Uterus (tissue), 4 donors: ENCODE data around the gene SCN3B. TPM values are rescaled to one million over a fixed set of nuclear protein-coding genes. Genes with fewer than 3 reads are reported as not detected.

Experiments
- DNase-seq, 2 donors: peaks; one replicate each; pipeline ENCODE4 v3.0.0-alpha.2; 2019 to 2020
- H3K27ac ChIP-seq, 2 donors: fragments of 200-600 bp; sonication (generic); 1 replicate in 1 of 2; 2 replicates in 1 of 2; pipeline ENCODE4 v1.5.1; 2016 to 2018
- H3K27me3 ChIP-seq, 2 donors: fragments of 200-600 bp; sonication (generic); one replicate each; pipeline ENCODE4 v1.5.1; 2018 to 2019; ENCODE audit warnings: control low read depth in 1 of 2
- H3K36me3 ChIP-seq, 2 donors: fragments of 200-600 bp; sonication (generic); one replicate each; pipeline ENCODE4 v1.5.1; 2019; ENCODE audit warnings: control low read depth in 1 of 2
- H3K4me1 ChIP-seq, 2 donors: fragments of 200-600 bp; sonication (generic); one replicate each; pipeline ENCODE4 v1.5.1; 2018 to 2019; ENCODE audit warnings: control low read depth in 1 of 2
- H3K4me3 ChIP-seq, 2 donors: fragments of 200-600 bp; sonication (generic); 1 replicate in 1 of 2; 2 replicates in 1 of 2; pipeline ENCODE4 v1.5.1; 2018 to 2019; ENCODE audit warnings: mild to moderate bottlenecking in 1 of 2
- H3K9me3 ChIP-seq, 2 donors: fragments of 200-600 bp; sonication (generic); one replicate each; pipeline ENCODE4 v1.5.1; 2019; ENCODE audit warnings: control low read depth in 1 of 2
- CTCF ChIP-seq, 4 experiments: fragments of 200-600 bp in 2 of 4; fragments of 450-650 bp in 2 of 4; sonication (generic) in 2 of 4; IDR thresholded peaks; one replicate each; pipeline ENCODE4 v1.5.1; 2016 to 2019; ENCODE audit warnings: antibody characterized with exemption in 4 of 4, mild to moderate bottlenecking in 2 of 4, moderate library complexity in 1 of 4
- POLR2A ChIP-seq, 2 donors: fragments of 450-650 bp; IDR thresholded peaks; one replicate each; pipeline ENCODE4 v1.6.1; 2016; ENCODE audit warnings: antibody characterized with exemption in 2 of 2, mild to moderate bottlenecking in 1 of 2, moderate library complexity in 1 of 2
- intact Hi-C: fragments of 100-400 bp; cut with DNase I; formaldehyde crosslinking; loops from one replicate; pipeline ENCODE4 v1.15.1; 2023; ENCODE audit warnings: low total_unique reads
- total RNA-seq, 4 donors: library from RNA; depleted of rRNA in 3 of 4; stranded (reverse); fragments of >200 nt in 3 of 4; gene quantifications; one replicate each; pipeline versions ENCODE4 v1.1.0 to v1.2.4, GENCODE V29; 2014 to 2023
- donor health status: DM: yes; HTN: yes; CAD: no.

The SCN3B gene
- total RNA-seq, 4 donors from 2014 or later = 0.51 to 2.8 (median 2.0) TPM

- no peaks in the 10 kb centered on the region for H3K9me3 ChIP-seq
- no peaks in the 10 kb centered on the region for H3K36me3 ChIP-seq
- DNase-seq = no peak
- no peak for TF ChIP-seq POLR2A (IDR thresholded peaks at IDR 0.05)
- no peak for TF ChIP-seq CTCF (IDR thresholded peaks at IDR 0.05)
- no peak overlapping the region for H3K27ac ChIP-seq
- no peaks in the 10 kb centered on the region for H3K27me3 ChIP-seq
- H3K4me1 ChIP-seq = no peaks in the 10 kb centered on the region
- intact Hi-C loops = no loop called here
- H3K4me3 ChIP-seq = no peak overlapping the region
Measured at GRCh38 chr11:123584737-123585136, 69.7 kb downstream of the SCN3B start.

- H3K4me1 ChIP-seq = no peaks in the 10 kb centered on the region
- no peak overlapping the region for H3K4me3 ChIP-seq
- DNase-seq = no peak
- no peak overlapping the region for H3K27ac ChIP-seq
- TF ChIP-seq POLR2A (IDR thresholded peaks at IDR 0.05) (no peak), CTCF (IDR thresholded peaks at IDR 0.05) (no peak)
- no peaks in the 10 kb centered on the region for H3K9me3 ChIP-seq
- H3K36me3 ChIP-seq = no peaks in the 10 kb centered on the region
- H3K27me3 ChIP-seq = no peaks in the 10 kb centered on the region
- intact Hi-C loops = no loop called here
Measured at GRCh38 chr11:123584186-123584585, 70.2 kb downstream of the SCN3B start.

GRCh38 chr11:123582992-123583504 lies 71.4 kb downstream of the SCN3B start:
- no peak overlapping the region for H3K4me3 ChIP-seq
- TF ChIP-seq POLR2A (IDR thresholded peaks at IDR 0.05) (no peak), CTCF (IDR thresholded peaks at IDR 0.05) (no peak)
- intact Hi-C loops = no loop called here
- no peaks in the 10 kb centered on the region for H3K27me3 ChIP-seq
- H3K4me1 ChIP-seq = no peaks in the 10 kb centered on the region
- no peaks in the 10 kb centered on the region for H3K9me3 ChIP-seq
- H3K27ac ChIP-seq = no peak overlapping the region
- no peaks in the 10 kb centered on the region for H3K36me3 ChIP-seq
- no peak for DNase-seq

GRCh38 chr11:123581651-123582399 lies 72.6 kb downstream of the SCN3B start:
- Histone ChIP-seq H3K9me3 (no peaks in the 10 kb centered on the region), H3K36me3 (no peaks in the 10 kb centered on the region), H3K4me1 (no peaks in the 10 kb centered on the region), H3K4me3 (no peak overlapping the region), H3K27me3 (no peaks in the 10 kb centered on the region), H3K27ac (no peak overlapping the region)
- DNase-seq = no peak
- TF ChIP-seq CTCF (IDR thresholded peaks at IDR 0.05) (no peak), POLR2A (IDR thresholded peaks at IDR 0.05) (no peak)
- intact Hi-C loops = no loop called here

- TF ChIP-seq POLR2A (IDR thresholded peaks at IDR 0.05) (peak in 1 of 2 donors; percentile 10), CTCF (IDR thresholded peaks at IDR 0.05) (peak; percentile 77 to 90 (median 84))
- Histone ChIP-seq H3K36me3 (no peaks in the 10 kb centered on the region), H3K4me3 (no peak overlapping the region), H3K4me1 (no peaks in the 10 kb centered on the region), H3K9me3 (no peaks in the 10 kb centered on the region), H3K27me3 (no peaks in the 10 kb centered on the region), H3K27ac (no peak overlapping the region)
- intact Hi-C loops = no loop called here
- peak; percentile 34 to 60 for DNase-seq
Measured at GRCh38 chr11:123580557-123581275, 73.7 kb downstream of the SCN3B start.
